Endothelial cell of umbilical vein (primary cell): ENCODE results near the gene NEK4. TPM values are rescaled to one million over a fixed set of nuclear protein-coding genes. Genes with fewer than 3 reads are reported as not detected.

Experiments
- BruUV-seq: library from RNA; stranded (reverse); fragments of 400-500 nt; replicated peaks from 2 replicates; lab custom pipeline; 2021; lab: Mats Ljungman, UMichigan
- CTCF ChIA-PET: fragments of 300-600, 350-600 bp; sonication (Branson Sonifier 250); formaldehyde crosslinking; loops from one replicate; lab custom pipeline; 2021; ENCODE audit warnings: antibody characterized with exemption, inconsistent platforms; lab: Charles Lee
- POLR2A ChIA-PET: fragments of 300-600, 350-600 bp; sonication (Branson Sonifier 250); formaldehyde crosslinking; loops from one replicate; lab custom pipeline; 2021; ENCODE audit warnings: antibody characterized with exemption, inconsistent platforms; lab: Charles Lee
- DNase-seq: peaks from one replicate; pipeline ENCODE4 v3.0.0-alpha.2; 2011; ENCODE audit warnings: low read depth, low spot score
- FAIRE-seq: peaks from 2 replicates; lab custom pipeline; 2011; peaks lifted over from hg19 to GRCh38; lab: Jason Lieb, UNC
- H2AFZ ChIP-seq: 2 replicates; pipeline ENCODE4 v1.6.0; 2012; ENCODE audit warnings: low read depth, low read length, control low read depth, inconsistent platforms
- H3K27ac ChIP-seq: 2 replicates; pipeline ENCODE4 v1.5.1; 2011; ENCODE audit warnings: low read depth, mild to moderate bottlenecking, control low read depth, low read length, moderate library complexity; ENCODE audit not compliant: insufficient read depth
- H3K27me3 ChIP-seq, 2 experiments: 2 replicates each; pipeline versions ENCODE4 v1.6.0 to v1.6.1; 2011; ENCODE audit warnings: low read length in 2 of 2, mixed read lengths in 1 of 2; ENCODE audit not compliant: control insufficient read depth in 2 of 2, insufficient read depth in 2 of 2
- H3K36me3 ChIP-seq, 2 experiments: 2 replicates in 1 of 2; 3 replicates in 1 of 2; pipeline ENCODE4 v1.5.1; 2011; ENCODE audit warnings: low read length in 2 of 2, mild to moderate bottlenecking in 1 of 2, moderate library complexity in 1 of 2; ENCODE audit not compliant: control insufficient read depth in 2 of 2, insufficient read depth in 2 of 2; ENCODE audit errors: extremely low read depth in 1 of 2
- H3K4me1 ChIP-seq: 3 replicates; pipeline ENCODE4 v1.5.1; 2011; ENCODE audit warnings: mild to moderate bottlenecking, low read length; ENCODE audit not compliant: control insufficient read depth, insufficient read depth; ENCODE audit errors: extremely low read depth
- H3K4me2 ChIP-seq: 2 replicates; pipeline ENCODE4 v1.6.1; 2011; ENCODE audit warnings: low read length, control low read depth, mixed read lengths; ENCODE audit not compliant: insufficient read depth
- H3K4me3 ChIP-seq, 3 experiments: fragments of 200-600 bp in 1 of 3; sonication (generic), shearing (Covaris generic) in 1 of 3; replicated peaks in 1 of 3; 2 replicates each; pipeline ENCODE4 v1.5.1; 2011 to 2016; ENCODE audit warnings: control low read depth in 3 of 3, low read length in 3 of 3, mild to moderate bottlenecking in 2 of 3, inconsistent platforms in 1 of 3, low read depth in 1 of 3, moderate library complexity in 1 of 3; ENCODE audit not compliant: insufficient read depth in 1 of 3
- H3K79me2 ChIP-seq: 2 replicates; pipeline ENCODE4 v1.6.0; 2012; ENCODE audit warnings: low read length, inconsistent platforms; ENCODE audit not compliant: control insufficient read depth, insufficient read depth
- H3K9ac ChIP-seq: replicated peaks from 2 replicates; pipeline ENCODE3; 2011; ENCODE audit warnings: low read length, control low read depth; ENCODE audit not compliant: insufficient read depth; ENCODE audit errors: extremely low read depth
- H3K9me1 ChIP-seq: replicated peaks from 3 replicates; pipeline ENCODE4 v1.6.0; 2011; ENCODE audit warnings: mild to moderate bottlenecking, low read length; ENCODE audit not compliant: control insufficient read depth, insufficient read depth; ENCODE audit errors: extremely low read depth
- H3K9me3 ChIP-seq: replicated peaks from 2 replicates; pipeline ENCODE4 v1.5.1; 2012; ENCODE audit warnings: low read length, inconsistent platforms; ENCODE audit not compliant: control insufficient read depth, insufficient read depth
- H4K20me1 ChIP-seq: replicated peaks from 2 replicates; pipeline ENCODE3; 2011; ENCODE audit warnings: mild to moderate bottlenecking, low read length; ENCODE audit not compliant: control insufficient read depth, insufficient read depth; ENCODE audit errors: extremely low read depth
- EZH2 ChIP-seq: IDR thresholded peaks from 2 replicates; pipeline ENCODE4 v1.6.1; 2012; ENCODE audit warnings: borderline replicate concordance, low read depth, mild to moderate bottlenecking, moderate library complexity, low read length, inconsistent platforms; ENCODE audit not compliant: severe bottlenecking
- FOS ChIP-seq: IDR thresholded peaks from 2 replicates; pipeline ENCODE4 v1.6.1; 2011; ENCODE audit warnings: mild to moderate bottlenecking, low read length, moderate library complexity, borderline replicate concordance; ENCODE audit not compliant: insufficient read depth
- GATA2 ChIP-seq: IDR thresholded peaks from 2 replicates; pipeline ENCODE4 v1.7.0; 2011; ENCODE audit warnings: low read depth, mild to moderate bottlenecking, moderate library complexity, mixed read lengths, low read length; ENCODE audit not compliant: insufficient read length, insufficient read depth
- JUN ChIP-seq: IDR thresholded peaks from 2 replicates; pipeline ENCODE4 v1.6.1; 2011; ENCODE audit warnings: borderline replicate concordance, low read depth; ENCODE audit not compliant: insufficient read length, insufficient read depth
- MYC ChIP-seq: IDR thresholded peaks from one replicate; pipeline ENCODE4 v1.6.1; 2011; ENCODE audit warnings: mild to moderate bottlenecking, low read depth, low read length
- POLR2A ChIP-seq: IDR thresholded peaks from 2 replicates; pipeline ENCODE4 v1.6.1; 2012; ENCODE audit warnings: low read depth, mild to moderate bottlenecking, control low read depth, low read length
- POLR2AphosphoS5 ChIP-seq: IDR thresholded peaks from 2 replicates; pipeline ENCODE4 v1.6.1; 2012; ENCODE audit warnings: low read depth, mild to moderate bottlenecking, control low read depth, low read length, moderate library complexity; ENCODE audit not compliant: insufficient read depth
- dilution Hi-C: fragments of 300-500 bp; cut with MboI; formaldehyde crosslinking; loops from one replicate; pipeline ENCODE4 v1.15.0; 2019; ENCODE audit warnings: low sequenced_read_pairs; ENCODE audit not compliant: extremely low pct_ligation_motif_present
- intact Hi-C: fragments of 100-400 bp; cut with micrococcal nuclease; formaldehyde crosslinking; loops from one replicate; pipeline ENCODE4 v1.10.0; 2022
- polyA plus RNA-seq, 4 experiments: library from polyadenylated mRNA; depleted of rRNA in 3 of 4; stranded (reverse) in 3 of 4; unstranded in 1 of 4; fragments of >200 nt; gene quantifications; 2 replicates each; pipeline versions ENCODE4 v1.2.1 to v1.2.3, GENCODE V29; 2011 to 2012; ENCODE audit warnings: missing spikeins in 1 of 4
- total RNA-seq: library from RNA; stranded (reverse); gene quantifications from 2 replicates; pipeline ENCODE4 v1.2.3, GENCODE V29; 2021
- TF ChIP-seq, protein P1 (sequence below), 2 donors: IDR thresholded peaks; 1 replicate in 1 of 2; 2 replicates in 1 of 2; pipeline ENCODE4 v1.5.1; 2011; ENCODE audit warnings: low read length in 2 of 2, mild to moderate bottlenecking in 2 of 2, moderate library complexity in 2 of 2, control low read depth in 1 of 2, inconsistent platforms in 1 of 2, low read depth in 1 of 2; ENCODE audit not compliant: insufficient read depth in 1 of 2; ENCODE audit errors: extremely low read depth in 1 of 2
- TF ChIP-seq, protein P2 (sequence below): IDR thresholded peaks from 2 replicates; pipeline ENCODE4 v1.6.1; 2011; ENCODE audit not compliant: insufficient read depth, insufficient read length

NEK4 gene
- total and polyA plus RNA-seq, 2 donors (not counting 3 experiments of a cell fraction or from before 2014, with no cell fraction given) = 4.4 to 20.8 TPM

DNA sequence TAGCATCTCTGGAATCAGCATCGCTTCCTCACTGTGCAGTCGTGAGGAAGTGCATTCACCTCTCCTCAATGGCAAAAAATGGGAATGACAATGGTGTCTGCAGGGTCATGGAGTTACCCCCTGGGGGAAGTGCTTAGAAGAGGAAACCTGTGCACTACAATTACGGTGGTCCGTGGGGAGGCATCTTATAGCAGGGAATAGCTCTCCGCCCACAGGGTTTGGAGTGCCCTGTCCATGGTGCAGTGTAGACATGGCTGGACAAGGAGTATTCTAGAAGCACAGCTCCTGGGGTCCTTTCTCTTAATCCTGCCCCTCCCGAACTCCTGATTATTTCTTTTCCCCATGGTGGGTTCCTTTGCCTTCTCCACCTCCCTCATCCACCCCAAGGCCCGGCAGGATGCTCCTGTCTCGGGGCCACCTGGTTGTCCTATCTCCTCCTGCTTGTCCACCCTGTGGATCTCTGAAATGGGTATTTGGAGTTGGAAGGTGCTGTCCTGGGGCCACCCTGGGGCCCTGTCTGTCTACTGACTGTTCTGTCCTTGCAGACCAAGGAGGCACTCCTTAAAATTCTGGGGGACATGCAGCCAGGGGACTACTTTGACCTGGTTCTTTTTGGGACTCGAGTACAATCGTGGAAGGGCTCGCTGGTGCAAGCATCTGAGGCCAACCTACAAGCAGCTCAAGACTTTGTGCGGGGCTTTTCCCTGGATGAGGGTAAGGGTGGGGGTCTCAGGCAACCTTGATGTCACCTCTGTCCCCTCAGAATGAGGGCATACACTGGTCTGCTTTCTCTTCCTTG lies 11.9 kb upstream of the NEK4 start:
- Histone ChIP-seq H3K9me1 (no peaks in the 10 kb centered on the region), H4K20me1 (no peaks in the 10 kb centered on the region), H3K36me3 (no peaks in the 10 kb centered on the region), H3K4me2 (no peak overlapping the region), H3K9ac (no peak overlapping the region), H3K27ac (no peak overlapping the region), H2AFZ (no peak overlapping the region), H3K4me1 (no peaks in the 10 kb centered on the region), H3K27me3 (peaks cover 0 to 13% of the 10 kb centered on the region in 2 experiments), H3K79me2 (no peaks in the 10 kb centered on the region), H3K9me3 (no peaks in the 10 kb centered on the region), H3K4me3 (no peak overlapping the region)
- CTCF ChIA-PET = interaction anchor here (0.9 to 1.4 kb wide), 4 partner anchors 9 to 332 kb away, joined by 3 to 4 read pairs (median 3); no protein-coding TSS in a partner anchor
- FAIRE-seq (no peak), DNase-seq (no peak)
- BruUV-seq = no TSS peak
- POLR2A ChIA-PET = no interaction called here
- TF ChIP-seq FOS (no peak), GATA2 (no peak), POLR2AphosphoS5 (no peak), JUN (no peak), MYC (no peak), POLR2A (no peak), EZH2 (no peak)
- TF ChIP-seq, protein P1, sequence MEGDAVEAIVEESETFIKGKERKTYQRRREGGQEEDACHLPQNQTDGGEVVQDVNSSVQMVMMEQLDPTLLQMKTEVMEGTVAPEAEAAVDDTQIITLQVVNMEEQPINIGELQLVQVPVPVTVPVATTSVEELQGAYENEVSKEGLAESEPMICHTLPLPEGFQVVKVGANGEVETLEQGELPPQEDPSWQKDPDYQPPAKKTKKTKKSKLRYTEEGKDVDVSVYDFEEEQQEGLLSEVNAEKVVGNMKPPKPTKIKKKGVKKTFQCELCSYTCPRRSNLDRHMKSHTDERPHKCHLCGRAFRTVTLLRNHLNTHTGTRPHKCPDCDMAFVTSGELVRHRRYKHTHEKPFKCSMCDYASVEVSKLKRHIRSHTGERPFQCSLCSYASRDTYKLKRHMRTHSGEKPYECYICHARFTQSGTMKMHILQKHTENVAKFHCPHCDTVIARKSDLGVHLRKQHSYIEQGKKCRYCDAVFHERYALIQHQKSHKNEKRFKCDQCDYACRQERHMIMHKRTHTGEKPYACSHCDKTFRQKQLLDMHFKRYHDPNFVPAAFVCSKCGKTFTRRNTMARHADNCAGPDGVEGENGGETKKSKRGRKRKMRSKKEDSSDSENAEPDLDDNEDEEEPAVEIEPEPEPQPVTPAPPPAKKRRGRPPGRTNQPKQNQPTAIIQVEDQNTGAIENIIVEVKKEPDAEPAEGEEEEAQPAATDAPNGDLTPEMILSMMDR (IDR thresholded peaks at IDR 0.05; ENCODE audit: extremely low read depth in 1 of 2, insufficient read depth in 1 of 2, low read depth in 1 of 2, low read length in 2 of 2) = no peak
- TF ChIP-seq, protein P2, sequence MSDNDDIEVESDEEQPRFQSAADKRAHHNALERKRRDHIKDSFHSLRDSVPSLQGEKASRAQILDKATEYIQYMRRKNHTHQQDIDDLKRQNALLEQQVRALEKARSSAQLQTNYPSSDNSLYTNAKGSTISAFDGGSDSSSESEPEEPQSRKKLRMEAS = no peak
- dilution Hi-C loops (no loop called here), intact Hi-C loops (no loop called here)
